HepG2 (cell line): ENCODE results near the gene GMPR.

Experiments
- ATF6 ChIP-seq: sonication (generic); formaldehyde crosslinking; conservative IDR thresholded peaks from 2 replicates; pipeline ENCODE4 v1.4.0; 2020; ENCODE audit warnings: missing genetic modification reagents
- BCLAF1 ChIP-seq: fragments of 450-650 bp; IDR thresholded peaks from 2 replicates; pipeline ENCODE4 v1.6.1; 2017; ENCODE audit warnings: mild to moderate bottlenecking
- CBX2 ChIP-seq, 2 experiments: fragments of 200-600 bp in 1 of 2; sonication (generic); formaldehyde crosslinking in 1 of 2; IDR thresholded peaks; 2 replicates each; pipeline versions ENCODE4 v1.7.0 to v1.8.1; 2018 to 2022; ENCODE audit warnings: low read depth in 2 of 2, low read length in 1 of 2, mild to moderate bottlenecking in 1 of 2, missing genetic modification reagents in 1 of 2
- CSRNP1 ChIP-seq: sonication (generic); formaldehyde crosslinking; IDR thresholded peaks from 2 replicates; pipeline ENCODE4 v1.8.1; 2023; ENCODE audit warnings: mild to moderate bottlenecking, missing genetic modification reagents
- CTCF ChIP-seq: sonication (generic); formaldehyde crosslinking; IDR thresholded peaks from 2 replicates; pipeline ENCODE4 v1.5.0; 2020; ENCODE audit warnings: mild to moderate bottlenecking, missing genetic modification reagents, moderate library complexity
- DR1 ChIP-seq: sonication (generic); formaldehyde crosslinking; IDR thresholded peaks from 2 replicates; pipeline ENCODE4 v1.8.0; 2021; ENCODE audit warnings: mild to moderate bottlenecking, missing genetic modification reagents, inconsistent platforms
- HINFP ChIP-seq: sonication (generic); formaldehyde crosslinking; IDR thresholded peaks from 2 replicates; pipeline ENCODE4 v1.4.0; 2020; ENCODE audit warnings: low read depth, mild to moderate bottlenecking, missing genetic modification reagents
- HNF4G ChIP-seq, 2 experiments: sonication (generic) in 1 of 2; formaldehyde crosslinking in 1 of 2; IDR thresholded peaks; 2 replicates each; pipeline versions ENCODE4 v1.4.0 to v1.6.1; 2011 to 2020; ENCODE audit warnings: borderline replicate concordance in 2 of 2, low read depth in 2 of 2, mild to moderate bottlenecking in 2 of 2, low read length in 1 of 2, missing genetic modification reagents in 1 of 2, moderate library complexity in 1 of 2
- PAX8 ChIP-seq: sonication (generic); formaldehyde crosslinking; IDR thresholded peaks from 2 replicates; pipeline ENCODE4 v1.8.0; 2022; ENCODE audit warnings: mild to moderate bottlenecking, missing genetic modification reagents, borderline replicate concordance
- REST ChIP-seq, 2 experiments: IDR thresholded peaks; 2 replicates each; pipeline ENCODE4 v1.6.1; 2011 to 2012; ENCODE audit warnings: low read length in 2 of 2, borderline replicate concordance in 1 of 2, low read depth in 1 of 2, mild to moderate bottlenecking in 1 of 2, moderate library complexity in 1 of 2
- ZNF251 ChIP-seq: sonication (generic); formaldehyde crosslinking; IDR thresholded peaks from 2 replicates; pipeline ENCODE4 v1.9.0; 2021; ENCODE audit warnings: mild to moderate bottlenecking, missing genetic modification reagents
- ZNF33B ChIP-seq: sonication (generic); formaldehyde crosslinking; IDR thresholded peaks from 2 replicates; pipeline ENCODE4 v1.5.1; 2020; ENCODE audit warnings: mild to moderate bottlenecking, missing genetic modification reagents
- ZNF530 ChIP-seq: sonication (generic); formaldehyde crosslinking; IDR thresholded peaks from 2 replicates; pipeline ENCODE4 v1.5.0; 2020; ENCODE audit warnings: low read depth, mild to moderate bottlenecking, missing genetic modification reagents
- ZNF781 ChIP-seq: sonication (generic); formaldehyde crosslinking; IDR thresholded peaks from 2 replicates; pipeline ENCODE4 v1.5.1; 2020; ENCODE audit warnings: borderline replicate concordance, mild to moderate bottlenecking, missing genetic modification reagents; ENCODE audit errors: not compliant biosample characterization

- TF ChIP-seq HINFP (CRISPR knock-in tag) (no peak), ZNF781 (CRISPR knock-in tag) (no peak), CBX2 (IDR thresholded peaks at IDR 0.05; ENCODE audit: low read depth, low read length) (no peak), CBX2 (CRISPR knock-in tag; IDR thresholded peaks at IDR 0.05; ENCODE audit: low read depth) (no peak), ZNF33B (CRISPR knock-in tag) (no peak), CSRNP1 (CRISPR knock-in tag) (no peak), DR1 (no peak), CTCF (CRISPR knock-in tag) (no peak), REST (IDR thresholded peaks at IDR 0.05; ENCODE audit: borderline replicate concordance in 1 of 2, low read depth in 1 of 2, low read length in 2 of 2) (no peak), BCLAF1 (no peak), ATF6 (no peak), ZNF530 (CRISPR knock-in tag) (no peak), PAX8 (CRISPR knock-in tag) (no peak), ZNF251 (CRISPR knock-in tag) (no peak), HNF4G (IDR thresholded peaks at IDR 0.05; ENCODE audit: borderline replicate concordance, low read depth, low read length) (no peak), HNF4G (CRISPR knock-in tag; IDR thresholded peaks at IDR 0.05; ENCODE audit: borderline replicate concordance, low read depth) (no peak)
Measured at GRCh38 chr6:16292432-16292831, 54.0 kb downstream of the GMPR start.
